Ramos (cell line): ENCODE measurements around the gene ZNF423.

Experiments used
- in situ Hi-C: fragments of 300-500 bp; cut with MboI; formaldehyde crosslinking; loops from one replicate; pipeline ENCODE4 v1.14.3; 2022; ENCODE audit warnings: low sequenced_read_pairs; ENCODE audit not compliant: unreplicated experiment

ZNF423 gene

DNA sequence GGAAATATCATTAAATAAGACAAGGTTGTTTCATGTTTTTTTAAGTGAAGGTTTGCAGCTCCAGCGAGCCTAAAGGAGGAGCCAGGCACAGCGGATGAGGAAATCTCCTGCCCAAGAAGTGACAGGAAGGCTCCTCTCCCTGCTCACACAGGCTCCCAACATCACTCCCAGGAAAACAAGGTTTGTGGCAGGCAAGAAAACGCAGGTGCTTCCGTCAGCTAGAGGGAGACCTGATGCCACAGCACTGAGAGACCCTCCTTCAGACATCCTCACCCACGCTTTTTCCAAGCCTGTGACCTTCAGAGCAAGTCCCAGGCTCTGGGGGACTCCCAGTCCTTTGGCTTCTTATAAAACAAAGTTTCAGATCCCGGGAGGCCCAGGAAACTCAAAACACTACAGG is 89.7 kb downstream of the ZNF423 start:
- in situ Hi-C loops: loop anchor here (10.0 kb wide), 1 partner anchor 59 kb away; no protein-coding TSS in a partner anchor

DNA sequence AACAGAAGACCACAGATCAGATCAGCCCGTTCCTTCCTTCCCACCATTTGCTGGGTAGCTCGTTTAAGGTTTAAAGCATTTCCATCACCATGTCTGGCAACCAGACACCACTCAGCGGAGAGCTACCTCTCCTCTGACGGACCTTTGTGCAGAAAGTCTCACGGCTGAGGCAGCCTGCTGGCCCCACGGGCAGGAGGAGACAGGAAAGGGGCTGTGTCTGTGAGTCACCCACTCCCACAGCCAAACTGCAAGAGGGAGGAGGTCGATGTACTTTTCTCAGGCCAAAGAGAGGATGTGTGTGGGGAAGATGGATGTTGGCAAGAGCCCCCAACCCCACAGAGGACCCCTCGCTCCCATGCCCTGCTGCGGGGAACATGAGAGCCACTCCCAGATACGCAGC is 92.1 kb downstream of the ZNF423 start:
- in situ Hi-C loops: loop anchor here (10.0 kb wide), 1 partner anchor 61 kb away; no protein-coding TSS in a partner anchor

- in situ Hi-C loops: loop anchor here (10.0 kb wide), 1 partner anchor 64 kb away; no protein-coding TSS in a partner anchor
Measured at GRCh38 chr16:49760815-49761214, 95.1 kb downstream of the ZNF423 start.

DNA sequence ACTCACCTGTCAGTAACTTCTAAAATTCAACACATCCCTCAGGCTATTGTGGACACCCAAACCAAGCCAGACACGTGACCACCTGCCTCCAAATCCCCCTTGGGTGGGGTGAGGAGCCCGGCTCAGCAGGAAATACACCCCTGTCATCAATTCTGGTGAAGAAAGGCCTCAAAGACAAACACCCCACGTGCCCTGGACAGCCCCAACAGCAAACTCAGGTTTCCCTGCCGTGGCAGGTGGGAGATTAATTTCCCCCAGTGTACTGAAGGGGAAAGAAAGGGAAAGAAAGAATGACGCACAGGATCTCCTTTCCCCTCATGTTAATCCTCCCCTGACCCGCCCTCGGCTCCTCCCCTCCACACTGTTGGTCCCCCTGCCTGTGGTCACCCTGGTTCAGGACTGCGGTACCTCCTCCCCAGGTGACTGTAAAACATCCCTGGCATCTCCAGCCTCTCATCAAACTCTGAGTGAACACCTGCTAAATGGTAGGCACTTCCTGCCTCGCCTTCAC is 98.3 kb downstream of the ZNF423 start:
- in situ Hi-C loops: no loop called here

DNA sequence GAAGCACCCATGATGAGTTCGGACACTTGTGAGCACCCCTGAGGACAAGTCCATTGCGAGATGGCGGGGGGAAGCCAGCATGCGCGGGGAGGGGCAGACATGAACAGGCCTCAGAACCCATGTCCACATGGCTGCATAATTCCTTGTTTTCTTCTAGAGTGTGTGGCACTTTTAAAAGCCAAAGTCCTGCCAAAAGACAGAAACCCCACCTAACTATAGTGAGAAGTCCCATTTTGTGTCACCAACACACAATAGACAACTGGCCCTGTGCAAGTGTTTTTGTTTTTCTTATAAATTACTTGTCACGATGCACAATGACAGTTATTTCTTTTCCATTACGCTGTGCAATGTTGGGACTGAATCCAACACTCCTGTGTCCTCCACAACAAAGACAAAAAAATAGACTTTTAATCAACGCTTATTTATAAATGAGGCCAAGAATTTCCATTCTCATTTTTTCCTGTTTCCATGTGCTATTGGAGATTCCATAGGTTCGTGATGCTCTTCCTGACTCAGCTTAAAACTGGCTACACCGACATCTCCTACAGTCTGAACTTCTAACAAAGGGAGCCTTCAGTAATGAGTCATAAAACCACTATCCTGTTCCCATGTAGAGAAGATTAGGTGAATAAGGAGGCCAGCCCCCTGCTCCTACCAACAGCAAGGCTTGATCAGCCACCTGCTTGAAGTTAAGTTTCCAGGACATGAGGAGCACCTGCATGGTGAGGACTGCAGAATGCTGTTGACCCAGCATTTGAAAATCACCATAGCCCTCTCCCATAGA is 98.9 kb downstream of the ZNF423 start:
- in situ Hi-C loops: no loop called here

DNA sequence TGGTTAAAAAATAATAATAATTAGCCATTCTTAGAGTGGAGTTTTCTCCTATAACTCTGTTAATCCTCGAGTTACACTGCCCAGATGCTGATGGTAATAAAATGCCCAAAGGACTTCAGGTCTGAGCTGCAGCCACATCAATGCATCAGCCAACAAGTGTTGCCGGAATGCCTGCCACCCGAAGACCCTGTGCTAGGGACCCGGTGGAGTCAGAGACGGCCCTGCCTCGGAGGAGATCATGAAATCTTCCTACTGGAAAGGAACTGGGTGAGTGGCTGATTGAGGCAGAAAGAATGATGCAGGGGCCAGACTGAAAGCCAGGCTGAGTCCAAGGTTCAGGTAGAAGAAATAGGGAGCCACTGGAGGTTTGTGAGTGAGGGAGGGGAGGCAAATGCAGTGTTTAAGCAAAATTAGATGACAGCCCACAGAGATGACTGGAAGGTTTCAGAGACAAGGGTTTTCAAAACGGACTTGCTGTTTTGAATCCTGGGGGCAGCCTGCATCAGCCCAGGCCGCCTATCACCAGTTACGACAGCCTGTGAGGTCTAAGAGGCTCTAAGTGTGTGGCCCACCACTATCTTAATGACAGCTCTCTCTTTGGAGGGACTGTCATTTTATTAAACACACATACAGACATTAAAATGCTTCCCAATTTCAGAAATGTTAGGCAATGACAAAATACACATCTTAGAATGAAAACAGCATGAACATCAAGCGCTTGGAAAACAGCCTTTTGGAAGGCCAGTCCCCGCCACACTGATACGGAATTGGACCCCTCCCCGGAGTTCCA is 100.0 kb downstream of the ZNF423 start:
- in situ Hi-C loops: no loop called here

DNA sequence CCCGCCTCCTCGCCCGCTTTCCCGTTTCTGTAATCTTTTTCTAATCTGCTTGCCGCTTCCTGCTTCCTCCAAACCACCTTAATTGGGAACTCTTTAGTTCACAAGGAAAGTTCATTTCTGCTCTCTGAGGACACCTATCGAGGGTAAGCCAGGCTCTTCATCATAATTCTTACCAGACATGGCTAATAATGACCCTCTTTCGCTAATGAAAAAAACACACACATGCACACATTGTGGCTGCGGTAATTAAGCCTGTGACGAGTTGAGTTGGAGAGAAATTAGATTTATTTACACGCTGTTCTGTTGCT is 100.6 kb downstream of the ZNF423 start:
- in situ Hi-C loops: no loop called here

DNA sequence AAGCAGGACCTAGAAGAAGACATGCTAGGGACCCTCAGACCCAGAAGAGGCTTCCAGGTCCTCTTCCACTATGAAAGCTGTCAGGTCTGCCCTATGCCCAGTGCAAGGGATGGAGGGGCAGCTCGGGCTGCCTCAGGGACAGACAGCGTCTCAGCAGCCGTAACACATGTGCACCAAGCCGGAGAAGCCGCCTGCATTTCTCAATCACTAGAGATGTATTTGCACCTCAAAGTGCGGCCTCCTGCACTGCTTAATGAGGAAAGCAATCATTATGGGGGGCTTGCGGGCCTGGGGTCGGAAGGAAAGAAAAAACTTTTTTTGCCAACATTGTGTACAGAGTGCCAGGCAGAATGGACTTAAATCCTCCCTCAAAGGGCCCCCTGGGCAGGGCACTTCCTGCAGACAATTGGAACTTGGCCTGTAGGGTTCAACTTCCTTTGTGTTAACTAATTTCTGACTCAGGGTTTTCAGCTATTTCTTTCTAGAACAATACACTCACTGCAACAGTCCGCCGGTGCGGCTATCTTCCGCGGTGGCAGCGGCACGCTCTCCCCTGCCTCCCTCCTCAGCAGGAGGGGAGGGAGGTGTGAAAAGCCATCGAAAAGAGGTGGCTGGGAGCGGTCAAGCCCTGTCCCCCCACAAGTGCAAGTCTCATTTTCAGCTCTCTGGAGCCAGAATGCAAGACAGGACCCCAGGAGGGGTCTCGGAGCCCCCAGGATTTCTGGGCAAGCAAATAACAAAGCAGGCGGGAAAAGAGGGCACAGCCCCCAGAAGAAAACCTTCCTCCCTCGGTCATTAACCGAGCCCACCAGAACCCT is 101.2 kb downstream of the ZNF423 start:
- in situ Hi-C loops: no loop called here

- in situ Hi-C loops: no loop called here
Measured at GRCh38 chr16:49750341-49751000, 105.4 kb downstream of the ZNF423 start.

DNA sequence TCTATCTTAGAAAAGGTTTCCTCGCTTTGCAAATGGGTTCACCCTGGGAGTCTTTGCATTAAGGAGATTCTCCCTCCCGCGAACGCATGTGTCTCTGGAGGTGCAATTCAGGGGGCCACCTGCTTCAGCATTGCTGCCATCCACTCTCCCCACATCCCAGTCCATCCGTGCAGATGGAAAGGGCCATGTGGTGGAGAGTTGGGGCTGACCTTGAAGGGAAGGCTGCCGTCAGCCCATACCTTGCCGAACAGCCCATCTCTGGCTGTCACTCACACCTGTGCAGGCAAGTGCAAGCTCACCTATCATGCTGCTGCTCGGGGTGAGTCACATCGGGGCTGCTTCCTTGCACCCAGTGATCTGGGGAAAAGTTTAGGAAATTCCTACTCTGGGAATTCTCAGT is 106.1 kb downstream of the ZNF423 start:
- in situ Hi-C loops: no loop called here

- in situ Hi-C loops: no loop called here
Measured at GRCh38 chr16:49748322-49748721, 107.6 kb downstream of the ZNF423 start.

DNA sequence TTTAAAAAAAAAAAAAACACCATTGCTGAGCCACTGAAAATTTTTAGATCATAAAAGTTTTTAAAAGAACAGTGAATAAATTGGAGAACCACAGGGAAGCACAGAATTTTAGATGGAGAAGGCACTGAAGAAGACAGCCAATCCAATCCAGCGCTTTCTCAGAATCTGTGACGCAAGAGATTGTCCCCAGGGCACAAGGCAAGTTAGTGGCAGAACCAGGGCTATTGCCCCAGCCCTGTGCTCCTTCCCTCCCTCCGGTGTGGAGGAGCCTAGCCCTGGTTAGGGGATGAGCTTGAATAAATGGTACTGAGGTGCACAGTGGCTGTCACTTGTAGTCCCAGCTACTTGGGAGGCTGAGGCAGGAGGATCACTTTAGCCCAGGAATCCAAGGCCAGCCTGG is 108.3 kb downstream of the ZNF423 start:
- in situ Hi-C loops: no loop called here

- in situ Hi-C loops: no loop called here
Measured at GRCh38 chr16:49746545-49746944, 109.4 kb downstream of the ZNF423 start.

DNA sequence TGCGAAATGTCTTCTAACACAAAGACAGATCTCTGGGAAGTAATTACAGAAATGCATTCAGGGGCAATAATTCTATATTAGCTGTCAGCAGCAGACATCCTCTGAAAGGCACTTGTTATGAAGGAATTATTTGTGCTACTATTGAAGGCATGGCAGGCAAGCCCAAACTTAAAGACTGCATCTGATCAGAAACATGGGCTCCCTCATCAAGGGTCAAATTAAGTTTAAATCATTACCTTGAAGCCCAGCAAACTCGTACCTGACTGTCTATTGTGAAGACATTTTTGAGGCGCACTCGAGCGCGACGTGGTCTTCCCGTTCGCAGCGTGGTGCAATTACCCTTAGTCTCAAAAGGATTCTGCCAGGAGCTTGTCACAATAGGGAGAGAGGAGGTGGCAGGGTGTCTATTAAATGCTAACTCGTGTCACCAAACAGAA is 110.6 kb downstream of the ZNF423 start:
- in situ Hi-C loops: no loop called here

GRCh38 chr16:49744244-49745220 is 111.4 kb downstream of the ZNF423 start:
- in situ Hi-C loops: no loop called here

GRCh38 chr16:49743658-49744057 is 112.3 kb downstream of the ZNF423 start:
- in situ Hi-C loops: no loop called here

DNA sequence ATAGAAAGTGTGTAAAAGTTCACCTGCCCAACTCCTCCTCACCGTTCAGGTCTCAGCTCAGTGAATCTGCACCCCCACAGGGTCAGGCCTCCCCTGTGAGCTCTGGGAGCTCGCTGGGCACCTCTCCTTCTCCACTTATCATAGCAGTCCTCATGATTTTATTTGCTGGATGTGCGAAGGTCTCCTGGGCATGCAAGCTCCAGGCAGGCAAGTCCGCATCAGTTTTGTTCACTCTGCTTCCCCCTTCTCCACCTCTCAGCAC is 112.8 kb downstream of the ZNF423 start:
- in situ Hi-C loops: no loop called here

- in situ Hi-C loops: no loop called here
Measured at GRCh38 chr16:49742428-49743202, 113.3 kb downstream of the ZNF423 start.
